NCI-H446 treated with DMSO at 0.1 percent for 48 hours (cell line): ENCODE measurements around the gene PLEKHA6.

Experiments
- DNase-seq: peaks from one replicate; lab custom pipeline; 2025; lab: John Stamatoyannopoulos, UW

PLEKHA6 gene

DNA sequence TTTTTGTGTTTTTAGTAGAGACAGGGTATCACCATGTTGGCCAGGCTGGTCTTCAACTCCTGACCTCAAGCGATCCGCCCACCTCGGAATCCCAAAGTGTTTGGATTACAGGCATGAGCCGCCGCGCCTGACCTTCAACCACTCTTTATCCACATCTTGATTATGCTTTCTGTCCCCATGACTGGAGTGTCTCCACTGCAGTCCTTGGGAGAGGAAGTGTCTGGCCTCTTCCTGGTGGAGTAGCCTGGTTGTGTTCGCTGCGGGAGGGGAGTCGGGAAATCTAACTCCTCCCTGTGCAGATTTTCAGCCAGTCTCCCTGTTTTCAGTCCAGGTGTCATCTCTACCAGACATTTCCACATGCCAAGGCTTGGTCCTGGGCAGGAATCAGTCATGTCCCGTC is 173.1 kb downstream of the PLEKHA6 start:
- no peak for DNase-seq

DNA sequence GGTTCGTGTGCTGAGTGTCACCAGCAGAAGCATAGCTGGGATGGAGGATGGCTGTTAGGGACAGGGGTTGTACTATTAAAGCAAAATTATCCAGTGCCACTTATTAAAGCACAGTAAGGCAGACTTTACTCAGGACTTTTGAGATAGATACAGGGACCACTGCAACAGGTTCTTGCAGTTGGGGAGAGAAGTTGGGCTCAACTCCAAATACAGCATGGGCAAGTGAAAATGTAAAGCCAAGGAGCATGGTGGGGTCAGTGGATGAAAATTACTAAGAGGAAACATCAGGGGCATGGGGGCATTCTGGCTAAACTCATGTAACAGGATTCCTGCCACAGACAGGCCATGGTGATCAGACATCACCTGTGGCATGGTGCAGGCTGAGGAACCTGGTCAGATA is 178.6 kb downstream of the PLEKHA6 start:
- no peak for DNase-seq

DNA sequence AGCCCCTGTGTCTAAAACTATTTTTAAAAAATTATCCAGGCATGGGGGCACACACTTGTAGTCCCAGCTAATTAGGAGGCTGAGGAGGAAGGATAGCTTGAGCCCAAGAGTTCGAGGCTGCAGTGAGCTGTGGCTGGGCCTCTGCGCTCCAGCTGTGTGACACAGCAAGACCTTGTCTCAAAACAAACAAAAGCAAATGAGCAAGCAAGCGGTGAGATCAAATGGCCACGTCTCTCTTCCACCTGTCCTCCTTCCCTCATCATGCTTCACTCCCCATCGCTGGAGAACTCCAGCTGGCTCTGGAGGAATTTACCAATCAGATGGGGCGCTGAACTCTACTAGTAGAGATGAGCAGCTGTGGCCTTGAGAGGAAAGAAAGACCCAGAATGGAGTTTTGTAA is 179.6 kb downstream of the PLEKHA6 start:
- DNase-seq = no peak

DNA sequence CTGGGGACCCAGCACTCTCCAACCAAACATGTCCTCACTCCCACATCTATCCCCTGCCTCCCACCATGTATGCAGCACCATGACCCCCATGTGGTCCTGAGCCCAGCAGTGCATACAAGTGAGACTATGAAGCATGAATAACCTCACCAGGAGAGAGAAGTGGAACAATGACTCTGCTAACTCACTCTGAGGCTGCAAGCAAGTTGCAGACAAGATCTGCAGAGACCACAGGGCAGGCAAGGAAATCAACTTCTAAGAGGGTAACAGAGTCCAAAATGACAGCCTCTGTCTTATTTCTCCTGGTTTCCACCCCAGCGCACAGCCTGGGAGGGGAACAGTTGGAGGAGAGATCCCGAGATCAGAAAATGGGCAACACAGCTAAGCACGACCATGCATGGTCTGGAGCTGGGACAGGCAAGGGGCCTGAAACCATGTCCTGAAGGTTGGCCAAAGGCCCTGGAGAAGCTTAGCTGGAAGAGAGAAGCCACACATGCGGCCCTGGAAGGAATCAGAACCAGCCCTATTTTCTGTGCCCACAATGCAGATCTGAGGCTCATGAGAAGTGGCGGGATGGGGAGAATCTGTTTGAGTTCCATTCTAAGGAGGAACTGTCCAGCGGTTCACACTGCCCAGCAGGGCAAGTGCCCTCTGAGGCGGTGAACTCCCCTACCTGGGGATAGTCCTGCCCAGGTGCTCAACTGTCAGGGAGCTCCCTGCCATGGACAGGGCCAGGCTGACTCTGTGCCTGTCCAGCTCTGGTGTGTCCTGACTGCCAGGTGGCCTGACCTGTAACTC is 181.0 kb downstream of the PLEKHA6 start:
- DNase-seq = no peak

- no peak for DNase-seq
Observed at GRCh38 chr1:204177133-204177532, 182.6 kb downstream of the PLEKHA6 start.

DNA sequence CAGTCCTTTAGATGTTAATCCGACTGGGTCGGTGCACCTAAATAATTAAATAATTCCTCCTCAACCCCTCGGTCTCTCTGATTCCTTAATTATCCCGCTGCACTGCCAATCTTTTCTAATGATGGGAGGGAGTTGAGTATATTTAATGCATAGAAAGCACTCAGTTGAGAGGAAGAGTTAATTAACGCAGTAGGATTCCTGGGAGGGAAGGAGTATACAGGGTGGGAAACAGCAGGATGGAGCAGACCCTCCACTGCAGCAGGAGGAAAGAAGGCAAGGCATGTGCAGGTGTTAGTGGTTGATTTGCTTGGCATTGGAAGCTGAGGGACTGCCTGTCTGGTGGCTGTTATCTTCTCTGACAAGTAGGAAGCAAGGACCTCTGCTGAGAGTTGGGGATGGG is 183.7 kb downstream of the PLEKHA6 start:
- DNase-seq = no peak

DNA sequence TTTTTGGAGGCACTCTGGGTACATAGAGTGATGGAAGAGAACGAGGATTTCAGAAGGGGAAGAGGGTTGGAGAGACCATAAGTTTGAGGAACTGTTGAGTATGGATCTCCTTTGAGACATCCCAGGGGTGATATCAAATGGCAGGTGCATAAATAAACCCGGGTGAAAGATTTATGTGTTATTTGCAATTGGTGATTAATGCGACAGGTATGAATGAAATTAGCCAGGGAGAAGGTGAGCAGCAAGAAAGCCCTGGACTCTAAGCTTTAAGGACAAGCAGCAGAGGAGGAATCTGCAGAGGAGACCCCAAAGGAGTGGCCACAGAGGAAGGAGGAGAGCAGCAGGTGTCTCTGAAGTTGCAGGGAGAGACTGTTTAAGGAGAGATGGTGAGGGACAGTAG is 184.8 kb downstream of the PLEKHA6 start:
- DNase-seq = no peak

GRCh38 chr1:204172404-204173029 is 187.2 kb downstream of the PLEKHA6 start:
- no peak for DNase-seq

- no peak for DNase-seq
Observed at GRCh38 chr1:204171751-204172178, 188.0 kb downstream of the PLEKHA6 start.

GRCh38 chr1:204170494-204171155 is 189.1 kb downstream of the PLEKHA6 start:
- DNase-seq = no peak

GRCh38 chr1:204169858-204170257 is 189.9 kb downstream of the PLEKHA6 start:
- no peak for DNase-seq
